Osteoblast (primary cell): ENCODE results near the gene BCAS3. TPM values are rescaled to one million over a fixed set of nuclear protein-coding genes. Genes with fewer than 3 reads are reported as not detected.

Experiments
- DNase-seq: peaks from one replicate; pipeline ENCODE4 v3.0.0; 2011; ENCODE audit warnings: low spot score, mixed read lengths; ENCODE audit not compliant: insufficient read length; ENCODE audit errors: missing footprints
- H2AFZ ChIP-seq: 2 replicates; pipeline ENCODE4 v1.6.0; 2011; ENCODE audit warnings: mild to moderate bottlenecking, low read length
- H3K27ac ChIP-seq: 2 replicates; pipeline ENCODE4 v1.5.1; 2011; ENCODE audit warnings: mild to moderate bottlenecking, low read depth, low read length, moderate library complexity
- H3K27me3 ChIP-seq: 2 replicates; pipeline ENCODE4 v1.6.0; 2012; ENCODE audit warnings: mild to moderate bottlenecking, control low read depth, inconsistent platforms, low read length, moderate library complexity; ENCODE audit not compliant: insufficient read depth
- H3K36me3 ChIP-seq: 2 replicates; pipeline ENCODE4 v1.5.1; 2011; ENCODE audit warnings: mild to moderate bottlenecking, low read length, control low read depth, moderate library complexity; ENCODE audit not compliant: insufficient read depth
- H3K4me1 ChIP-seq: 2 replicates; pipeline ENCODE4 v1.5.1; 2011; ENCODE audit warnings: mild to moderate bottlenecking, low read length, control low read depth, moderate library complexity; ENCODE audit not compliant: insufficient read depth
- H3K4me2 ChIP-seq: 2 replicates; pipeline ENCODE4 v1.6.0; 2011; ENCODE audit warnings: mild to moderate bottlenecking, low read length; ENCODE audit not compliant: insufficient read depth
- H3K4me3 ChIP-seq: fragments of 200-600 bp; sonication (generic); 3 replicates; pipeline ENCODE4 v1.5.1; 2012; ENCODE audit warnings: mild to moderate bottlenecking, low read length, inconsistent platforms; ENCODE audit not compliant: insufficient read depth
- H3K79me2 ChIP-seq: 2 replicates; pipeline ENCODE4 v1.6.0; 2012; ENCODE audit warnings: mild to moderate bottlenecking, low read length, control low read depth, inconsistent platforms; ENCODE audit not compliant: insufficient read depth
- H3K9me3 ChIP-seq: 2 replicates; pipeline ENCODE4 v1.5.1; 2011; ENCODE audit warnings: low read depth, low read length, control low read depth
- H4K20me1 ChIP-seq: 2 replicates; pipeline ENCODE4 v1.6.0; 2012; ENCODE audit warnings: mild to moderate bottlenecking, low read length, control low read depth; ENCODE audit not compliant: insufficient read depth
- total RNA-seq: library from RNA; depleted of rRNA; stranded (reverse); fragments of >200 nt; gene quantifications from 2 replicates; pipeline ENCODE4 v1.2.3, GENCODE V29; 2012
- TF ChIP-seq, protein P1 (sequence below): IDR thresholded peaks from 2 replicates; pipeline ENCODE4 v1.5.1; 2011; ENCODE audit warnings: mild to moderate bottlenecking, low read depth, low read length, moderate library complexity; ENCODE audit errors: extremely low read depth

The BCAS3 gene
- total RNA-seq, 1 donor, result 31.5 TPM

DNA sequence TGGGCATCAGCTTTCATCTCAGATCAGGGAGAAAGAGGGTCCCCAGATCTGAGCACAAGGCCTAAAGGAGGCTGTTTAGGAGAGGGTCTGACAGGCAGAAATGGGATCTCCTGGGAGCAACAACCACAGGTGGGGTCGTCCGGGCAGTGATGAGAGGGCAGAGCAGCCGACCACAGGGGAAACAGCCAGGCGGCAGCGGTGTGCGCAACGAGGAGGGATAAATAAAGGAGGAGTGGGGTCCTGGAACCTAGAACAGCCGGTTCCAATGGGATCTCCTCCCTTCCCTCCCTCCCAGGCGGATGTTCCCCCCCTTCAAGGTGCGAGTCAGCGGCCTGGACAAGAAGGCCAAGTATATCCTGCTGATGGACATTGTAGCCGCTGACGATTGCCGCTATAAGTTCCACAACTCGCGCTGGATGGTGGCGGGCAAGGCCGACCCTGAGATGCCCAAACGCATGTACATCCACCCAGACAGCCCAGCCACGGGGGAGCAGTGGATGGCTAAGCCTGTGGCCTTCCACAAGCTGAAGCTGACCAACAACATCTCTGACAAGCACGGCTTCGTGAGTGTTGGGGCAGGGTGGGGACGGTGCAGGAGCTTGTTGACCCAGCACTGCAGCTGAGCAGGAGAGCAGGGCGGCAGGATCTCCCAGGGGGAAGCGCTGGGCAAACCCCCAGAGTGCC lies 723.9 kb downstream of the BCAS3 start:
- peak overlapping the region; percentile 86 for H3K27ac ChIP-seq
- H3K79me2 ChIP-seq, result peaks cover 91% of the 10 kb centered on the region
- H3K4me1 ChIP-seq, result peaks cover 36% of the 10 kb centered on the region
- peak overlapping the region; percentile 90 for H3K4me2 ChIP-seq
- DNase-seq, result peak; percentile 96
- H4K20me1 ChIP-seq, result peaks cover 20% of the 10 kb centered on the region
- peak overlapping the region; percentile 88 for H3K4me3 ChIP-seq
- H3K27me3 ChIP-seq, result no peaks in the 10 kb centered on the region
- TF ChIP-seq, protein P1, sequence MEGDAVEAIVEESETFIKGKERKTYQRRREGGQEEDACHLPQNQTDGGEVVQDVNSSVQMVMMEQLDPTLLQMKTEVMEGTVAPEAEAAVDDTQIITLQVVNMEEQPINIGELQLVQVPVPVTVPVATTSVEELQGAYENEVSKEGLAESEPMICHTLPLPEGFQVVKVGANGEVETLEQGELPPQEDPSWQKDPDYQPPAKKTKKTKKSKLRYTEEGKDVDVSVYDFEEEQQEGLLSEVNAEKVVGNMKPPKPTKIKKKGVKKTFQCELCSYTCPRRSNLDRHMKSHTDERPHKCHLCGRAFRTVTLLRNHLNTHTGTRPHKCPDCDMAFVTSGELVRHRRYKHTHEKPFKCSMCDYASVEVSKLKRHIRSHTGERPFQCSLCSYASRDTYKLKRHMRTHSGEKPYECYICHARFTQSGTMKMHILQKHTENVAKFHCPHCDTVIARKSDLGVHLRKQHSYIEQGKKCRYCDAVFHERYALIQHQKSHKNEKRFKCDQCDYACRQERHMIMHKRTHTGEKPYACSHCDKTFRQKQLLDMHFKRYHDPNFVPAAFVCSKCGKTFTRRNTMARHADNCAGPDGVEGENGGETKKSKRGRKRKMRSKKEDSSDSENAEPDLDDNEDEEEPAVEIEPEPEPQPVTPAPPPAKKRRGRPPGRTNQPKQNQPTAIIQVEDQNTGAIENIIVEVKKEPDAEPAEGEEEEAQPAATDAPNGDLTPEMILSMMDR, result no peak
- H2AFZ ChIP-seq, result peak overlapping the region; percentile 31
- H3K36me3 ChIP-seq, result peaks cover 35% of the 10 kb centered on the region
- H3K9me3 ChIP-seq, result no peaks in the 10 kb centered on the region

DNA sequence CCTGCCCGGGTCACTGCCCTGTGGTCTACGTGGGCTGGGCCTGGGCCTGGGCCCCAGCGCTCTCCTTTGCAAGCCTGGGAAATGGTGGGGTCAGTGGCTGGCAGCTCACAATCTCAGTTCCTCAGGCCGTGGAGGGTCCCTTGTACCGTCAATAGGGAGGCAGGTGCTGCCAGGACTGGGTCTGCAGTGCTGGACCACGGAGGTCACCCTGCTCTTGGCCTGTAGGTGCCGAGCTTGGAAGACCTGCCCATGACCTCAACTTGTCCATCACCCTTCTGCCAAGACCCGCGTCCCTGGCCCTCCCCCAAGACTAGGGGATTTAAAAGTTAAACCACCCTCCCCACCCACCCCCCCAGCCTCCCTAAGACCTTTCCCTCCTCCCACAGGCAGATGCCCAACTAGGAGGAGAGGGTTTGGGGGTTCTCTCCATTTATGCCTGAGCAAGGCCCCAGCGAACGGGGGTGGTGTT lies 724.5 kb downstream of the BCAS3 start:
- H3K27me3 ChIP-seq, result no peaks in the 10 kb centered on the region
- TF ChIP-seq, protein P1, result no peak
- H2AFZ ChIP-seq, result no peak overlapping the region
- H3K27ac ChIP-seq, result peak overlapping the region; percentile 86
- H3K4me1 ChIP-seq, result peaks cover 32% of the 10 kb centered on the region
- H3K79me2 ChIP-seq, result peaks cover 91% of the 10 kb centered on the region
- H3K36me3 ChIP-seq, result peaks cover 40% of the 10 kb centered on the region
- H3K4me2 ChIP-seq, result peak overlapping the region; percentile 90
- peak; percentile 87 for DNase-seq
- peaks cover 22% of the 10 kb centered on the region for H4K20me1 ChIP-seq
- no peaks in the 10 kb centered on the region for H3K9me3 ChIP-seq
- H3K4me3 ChIP-seq, result peak overlapping the region; percentile 88

DNA sequence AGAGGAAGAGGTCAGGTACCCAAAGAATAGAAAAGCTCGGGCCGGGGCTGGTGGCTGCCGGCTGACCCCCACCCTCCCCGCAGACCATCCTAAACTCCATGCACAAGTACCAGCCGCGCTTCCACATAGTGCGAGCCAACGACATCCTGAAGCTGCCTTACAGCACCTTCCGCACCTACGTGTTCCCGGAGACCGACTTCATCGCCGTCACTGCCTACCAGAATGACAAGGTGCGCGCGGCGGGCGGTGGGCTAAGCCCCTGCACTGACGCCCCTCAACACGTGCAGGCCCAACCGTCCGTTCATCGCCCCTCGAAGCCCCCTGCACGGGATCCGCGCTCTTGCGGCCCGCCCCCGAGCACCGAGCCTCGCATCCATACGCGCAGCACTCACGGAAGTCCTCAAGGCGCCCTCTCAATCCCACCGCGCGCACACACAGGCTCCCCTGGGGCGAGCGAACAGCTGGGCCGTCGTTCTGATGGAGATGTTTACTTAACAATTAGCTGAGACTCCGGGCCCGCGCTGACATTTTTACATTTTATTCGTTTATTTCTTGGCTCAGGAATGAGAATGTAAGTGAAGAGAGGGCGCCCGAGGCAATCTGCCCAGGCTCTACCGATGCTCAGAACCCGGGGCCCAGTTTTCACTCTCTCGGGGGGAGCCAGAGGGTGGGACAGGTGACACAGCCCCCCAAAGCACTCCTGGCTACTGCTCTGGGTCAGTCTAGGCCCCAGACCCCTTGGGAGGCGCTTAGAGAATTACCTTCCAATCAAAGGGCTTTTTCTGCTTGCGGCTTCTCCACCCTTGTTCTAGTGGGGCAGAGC lies 725.5 kb downstream of the BCAS3 start:
- TF ChIP-seq, protein P1, result no peak
- no peaks in the 10 kb centered on the region for H3K27me3 ChIP-seq
- H3K4me1 ChIP-seq, result peaks cover 25% of the 10 kb centered on the region
- no peak overlapping the region for H2AFZ ChIP-seq
- H3K79me2 ChIP-seq, result peaks cover 91% of the 10 kb centered on the region
- H4K20me1 ChIP-seq, result peaks cover 25% of the 10 kb centered on the region
- peak; percentile 91 for DNase-seq
- peak overlapping the region; percentile 90 for H3K4me2 ChIP-seq
- peak overlapping the region; percentile 31 for H3K27ac ChIP-seq
- peaks cover 49% of the 10 kb centered on the region for H3K36me3 ChIP-seq
- peak overlapping the region; percentile 88 for H3K4me3 ChIP-seq
- H3K9me3 ChIP-seq, result no peaks in the 10 kb centered on the region
